H7 (cell line): ENCODE results near the gene KCNQ1. TPM values are rescaled to one million over a fixed set of nuclear protein-coding genes. Genes with fewer than 3 reads are reported as not detected.

Source experiments
- total RNA-seq: library from RNA; depleted of rRNA; stranded (reverse); fragments of >200 nt; shearing (Covaris generic); gene quantifications from 2 replicates; pipeline ENCODE4 v1.2.3, GENCODE V29; 2014; rRNA removed

Gene KCNQ1
- total RNA-seq, 1 experiment from 2014 or later, result 0.48 TPM

Other genes with a start within 250 kb of the KCNQ1 start
- 0.44 and 0.55 TPM in 2 replicates for gene ASCL2, start 174.4 kb upstream of the KCNQ1 start, total RNA-seq
- not detected in 2 replicates for gene C11orf21, start 143.1 kb upstream of the KCNQ1 start, total RNA-seq
- gene TSPAN32, start 143.0 kb upstream of the KCNQ1 start, total RNA-seq, result not detected in 2 replicates
- gene CD81, start 67.7 kb upstream of the KCNQ1 start, total RNA-seq, result 157 and 165 TPM in 2 replicates
- 60.5 and 62.5 TPM in 2 replicates for gene TSSC4, start 44.3 kb upstream of the KCNQ1 start, total RNA-seq
- gene TRPM5, start 494 bp upstream of the KCNQ1 start, total RNA-seq, result not detected in 2 replicates